SU-DHL-6 (cell line): ENCODE data around the gene NRIP3.
"Not testable (repeated sequence)": the region's sequence is repeated elsewhere in the genome, so short reads cannot be mapped to it uniquely, and the experiment has no call there.

ENCODE experiments used
- H2AFZ ChIP-seq: fragments of 200-600 bp; sonication (generic); 2 replicates; pipeline ENCODE4 v1.6.1; 2014; ENCODE audit warnings: low read depth, mild to moderate bottlenecking, moderate library complexity, mixed read lengths, antibody characterized with exemption, low read length; ENCODE audit not compliant: severe bottlenecking
- H3F3A ChIP-seq: fragments of 200-600 bp; shearing (Covaris generic); 2 replicates; pipeline ENCODE4 v1.6.0; 2016; ENCODE audit warnings: antibody characterized with exemption, mild to moderate bottlenecking; ENCODE audit not compliant: insufficient read depth
- H3K27ac ChIP-seq: fragments of 200-600 bp; sonication (generic); 2 replicates; pipeline ENCODE4 v1.5.1; 2016; ENCODE audit warnings: low read depth, mild to moderate bottlenecking, low read length, moderate library complexity, mixed read lengths
- H3K27me3 ChIP-seq: fragments of 200-600 bp; sonication (generic), shearing (Covaris generic); 2 replicates; pipeline ENCODE4 v1.6.0; 2014; ENCODE audit warnings: mild to moderate bottlenecking, low read length
- H3K36me3 ChIP-seq: fragments of 200-600 bp; sonication (generic); 2 replicates; pipeline ENCODE4 v1.6.1; 2014; ENCODE audit warnings: mild to moderate bottlenecking, low read length, mixed read lengths
- H3K4me2 ChIP-seq: fragments of 300-600, 200-600 bp; shearing (Covaris generic), sonication (generic); 2 replicates; pipeline ENCODE4 v1.6.0; 2014; ENCODE audit warnings: low read length, low read depth, mild to moderate bottlenecking; ENCODE audit not compliant: poor library complexity, severe bottlenecking
- H3K4me3 ChIP-seq: fragments of 200-600 bp; sonication (generic); 2 replicates; pipeline ENCODE4 v1.5.1; 2014; ENCODE audit warnings: antibody characterized with exemption, low read length, mild to moderate bottlenecking, mixed read lengths; ENCODE audit not compliant: insufficient read depth, poor library complexity, severe bottlenecking
- H3K79me2 ChIP-seq: fragments of 200-600 bp; sonication (generic); 2 replicates; pipeline ENCODE4 v1.6.1; 2014; ENCODE audit warnings: mild to moderate bottlenecking, low read length, moderate library complexity; ENCODE audit not compliant: insufficient read depth
- H3K9ac ChIP-seq: fragments of 200-600 bp; sonication (generic); 2 replicates; pipeline ENCODE4 v1.7.0; 2014; ENCODE audit warnings: mild to moderate bottlenecking, low read length
- H3K9me2 ChIP-seq: fragments of 200-600 bp; sonication (generic); replicated peaks from 2 replicates; pipeline ENCODE4 v1.6.1; 2014; ENCODE audit warnings: low read length; ENCODE audit not compliant: insufficient read depth
- H3K9me3 ChIP-seq: fragments of 200-600 bp; sonication (generic); 2 replicates; pipeline ENCODE4 v1.6.1; 2014; ENCODE audit warnings: low read length, mixed read lengths; ENCODE audit not compliant: insufficient read depth
- H4K20me1 ChIP-seq: fragments of 200-600 bp; sonication (generic); 2 replicates; pipeline ENCODE4 v1.6.1; 2014; ENCODE audit warnings: low read depth, mild to moderate bottlenecking, antibody characterized with exemption, low read length, moderate library complexity, mixed read lengths
- CTCF ChIP-seq: fragments of 200-600 bp; sonication (generic); IDR thresholded peaks from one replicate; pipeline ENCODE4 v1.5.1; 2017; ENCODE audit warnings: antibody characterized with exemption, mild to moderate bottlenecking, low read length, moderate library complexity; ENCODE audit not compliant: insufficient read depth, poor library complexity, severe bottlenecking
- EZH2phosphoT487 ChIP-seq: fragments of 200-600 bp; sonication (generic), shearing (Covaris generic); conservative IDR thresholded peaks from 2 replicates; pipeline ENCODE4 v1.6.1; 2018; ENCODE audit warnings: mild to moderate bottlenecking, antibody characterized with exemption, low read length, moderate library complexity, mixed read lengths

The NRIP3 gene

GRCh38 chr11:8983552-8983951 is 20.2 kb downstream of the NRIP3 start:
- H3K4me2 ChIP-seq, result no peak overlapping the region
- H3F3A ChIP-seq, result no peaks in the 10 kb centered on the region
- H3K9me2 ChIP-seq, result no peaks in the 10 kb centered on the region
- no peaks in the 10 kb centered on the region for H3K9me3 ChIP-seq
- no peaks in the 10 kb centered on the region for H3K27me3 ChIP-seq
- no peak overlapping the region for H3K27ac ChIP-seq
- no peak overlapping the region for H3K9ac ChIP-seq
- TF ChIP-seq EZH2phosphoT487 (no peak), CTCF (no peak)
- H3K4me3 ChIP-seq, result no peak overlapping the region
- H3K79me2 ChIP-seq, result no peaks in the 10 kb centered on the region
- no peaks in the 10 kb centered on the region for H3K36me3 ChIP-seq
- H2AFZ ChIP-seq, result no peak overlapping the region
- H4K20me1 ChIP-seq, result no peaks in the 10 kb centered on the region

GRCh38 chr11:8980485-8980884 is 23.3 kb downstream of the NRIP3 start:
- TF ChIP-seq EZH2phosphoT487 (no peak), CTCF (no peak)
- Histone ChIP-seq H3K36me3 (no peaks in the 10 kb centered on the region), H3K27me3 (no peaks in the 10 kb centered on the region), H3K27ac (no peak overlapping the region), H3K9me3 (no peaks in the 10 kb centered on the region), H3K9ac (no peak overlapping the region), H4K20me1 (no peaks in the 10 kb centered on the region), H3F3A (no peaks in the 10 kb centered on the region), H2AFZ (no peak overlapping the region), H3K79me2 (no peaks in the 10 kb centered on the region), H3K4me3 (no peak overlapping the region), H3K9me2 (no peaks in the 10 kb centered on the region), H3K4me2 (no peak overlapping the region)

GRCh38 chr11:8979365-8979764 is 24.4 kb downstream of the NRIP3 start:
- not testable (repeated sequence) for H3K9ac ChIP-seq, H3K4me2 ChIP-seq, H3K36me3 ChIP-seq, H3K27me3 ChIP-seq, H3K27ac ChIP-seq, H4K20me1 ChIP-seq, H2AFZ ChIP-seq, H3F3A ChIP-seq, H3K9me2 ChIP-seq, H3K9me3 ChIP-seq, H3K79me2 ChIP-seq, H3K4me3 ChIP-seq

GRCh38 chr11:8973121-8973520 is 30.7 kb downstream of the NRIP3 start:
- Histone ChIP-seq H3K36me3 (no peaks in the 10 kb centered on the region), H3K27me3 (no peaks in the 10 kb centered on the region), H3K4me2 (no peak overlapping the region), H4K20me1 (no peaks in the 10 kb centered on the region), H3K79me2 (no peaks in the 10 kb centered on the region), H3K4me3 (no peak overlapping the region), H3K9ac (no peak overlapping the region), H3F3A (no peaks in the 10 kb centered on the region), H3K27ac (no peak overlapping the region), H3K9me2 (no peaks in the 10 kb centered on the region), H2AFZ (no peak overlapping the region), H3K9me3 (no peaks in the 10 kb centered on the region)
- no peak for TF ChIP-seq CTCF
- no peak for TF ChIP-seq EZH2phosphoT487
